Amniotic stem cell (primary cell): ENCODE results near the gene ZXDC.

Experiments used
- DNase-seq: peaks from one replicate; lab custom pipeline; 2025; lab: John Stamatoyannopoulos, UW

Gene ZXDC

GRCh38 chr3:126473292-126474168 is 2.2 kb downstream of the ZXDC start:
- DNase-seq: no peak

GRCh38 chr3:126472277-126473006 is 3.2 kb downstream of the ZXDC start:
- DNase-seq: peak; percentile 8

- no peak for DNase-seq
These were observed 6.2 kb downstream of the ZXDC start for GRCh38 chr3:126469479-126469878.

GRCh38 chr3:126468028-126468891 is 7.4 kb downstream of the ZXDC start:
- no peak for DNase-seq

GRCh38 chr3:126467611-126467955 is 8.1 kb downstream of the ZXDC start:
- DNase-seq: no peak

- DNase-seq: no peak
These were observed 8.6 kb downstream of the ZXDC start for GRCh38 chr3:126466886-126467610.

GRCh38 chr3:126465928-126466544 is 9.7 kb downstream of the ZXDC start:
- no peak for DNase-seq

GRCh38 chr3:126464997-126465396 is 10.7 kb downstream of the ZXDC start:
- DNase-seq: no peak

- DNase-seq: no peak
These were observed 11.2 kb downstream of the ZXDC start for GRCh38 chr3:126464494-126464893.

- DNase-seq: no peak
These were observed 11.6 kb downstream of the ZXDC start for GRCh38 chr3:126464093-126464492.

GRCh38 chr3:126463521-126463920 is 12.2 kb downstream of the ZXDC start:
- DNase-seq: no peak

GRCh38 chr3:126461450-126462070 is 14.1 kb downstream of the ZXDC start:
- DNase-seq: no peak

GRCh38 chr3:126460381-126460780 is 15.3 kb downstream of the ZXDC start:
- DNase-seq: no peak

GRCh38 chr3:126459763-126460127 is 15.9 kb downstream of the ZXDC start:
- DNase-seq: no peak

- DNase-seq: no peak
These were observed 16.5 kb downstream of the ZXDC start for GRCh38 chr3:126459111-126459762.

GRCh38 chr3:126456766-126457388 is 18.8 kb downstream of the ZXDC start:
- DNase-seq: no peak

GRCh38 chr3:126456211-126456610 is 19.5 kb downstream of the ZXDC start:
- no peak for DNase-seq

- no peak for DNase-seq
These were observed 21.1 kb downstream of the ZXDC start for GRCh38 chr3:126454437-126455198.

- DNase-seq: no peak
These were observed 21.7 kb downstream of the ZXDC start for GRCh38 chr3:126454025-126454424.
